NCI-H446 treated with DMSO at 0.1 percent for 48 hours (cell line): ENCODE data around the gene COL27A1.

Experiments used
- DNase-seq: peaks from one replicate; lab custom pipeline; 2025; lab: John Stamatoyannopoulos, UW

The COL27A1 gene

GRCh38 chr9:114227288-114228015 lies 72.1 kb downstream of the COL27A1 start:
- no peak for DNase-seq

GRCh38 chr9:114228016-114228808 lies 72.9 kb downstream of the COL27A1 start:
- DNase-seq, result no peak

DNA sequence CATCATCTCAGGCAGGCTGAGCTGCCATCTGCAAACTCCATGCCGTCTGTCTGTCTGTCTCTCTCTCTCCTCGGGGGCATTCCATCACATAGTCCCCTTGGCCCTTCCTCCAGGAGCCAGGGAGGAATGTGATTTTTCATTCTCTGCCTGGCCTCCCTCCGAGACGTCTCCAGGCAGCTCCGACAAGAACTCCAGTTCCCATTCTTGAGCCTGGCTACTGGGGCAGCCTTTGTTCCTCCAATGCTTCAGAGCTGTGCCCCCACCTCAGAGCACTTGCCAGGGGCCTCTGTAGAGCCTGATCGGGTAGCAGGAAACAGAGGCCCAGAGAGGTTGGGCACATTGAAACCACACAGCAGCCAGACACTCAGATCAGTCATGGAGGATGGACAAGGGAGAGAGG lies 74.0 kb downstream of the COL27A1 start:
- DNase-seq, result no peak

GRCh38 chr9:114230068-114230467 lies 74.7 kb downstream of the COL27A1 start:
- no peak for DNase-seq

DNA sequence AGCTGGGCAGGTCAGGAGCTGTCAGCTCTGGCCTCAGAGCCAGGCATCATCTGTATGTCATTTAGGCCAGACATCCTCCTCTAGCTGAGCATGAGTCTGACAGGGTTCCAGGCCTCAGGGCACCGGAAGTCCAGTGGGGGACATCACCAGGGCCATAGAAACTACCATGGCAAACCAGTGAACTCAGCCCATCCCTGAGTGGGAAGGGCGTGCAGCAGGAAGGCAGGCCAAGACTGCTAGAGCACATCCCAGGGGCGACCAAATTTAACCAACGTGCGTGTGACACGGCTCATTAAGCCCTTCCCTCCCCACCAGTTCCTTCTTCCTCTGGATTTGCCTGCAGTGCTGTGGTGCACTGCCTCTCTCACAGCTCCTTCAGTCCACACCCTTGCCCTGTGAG lies 75.9 kb downstream of the COL27A1 start:
- DNase-seq, result no peak

DNA sequence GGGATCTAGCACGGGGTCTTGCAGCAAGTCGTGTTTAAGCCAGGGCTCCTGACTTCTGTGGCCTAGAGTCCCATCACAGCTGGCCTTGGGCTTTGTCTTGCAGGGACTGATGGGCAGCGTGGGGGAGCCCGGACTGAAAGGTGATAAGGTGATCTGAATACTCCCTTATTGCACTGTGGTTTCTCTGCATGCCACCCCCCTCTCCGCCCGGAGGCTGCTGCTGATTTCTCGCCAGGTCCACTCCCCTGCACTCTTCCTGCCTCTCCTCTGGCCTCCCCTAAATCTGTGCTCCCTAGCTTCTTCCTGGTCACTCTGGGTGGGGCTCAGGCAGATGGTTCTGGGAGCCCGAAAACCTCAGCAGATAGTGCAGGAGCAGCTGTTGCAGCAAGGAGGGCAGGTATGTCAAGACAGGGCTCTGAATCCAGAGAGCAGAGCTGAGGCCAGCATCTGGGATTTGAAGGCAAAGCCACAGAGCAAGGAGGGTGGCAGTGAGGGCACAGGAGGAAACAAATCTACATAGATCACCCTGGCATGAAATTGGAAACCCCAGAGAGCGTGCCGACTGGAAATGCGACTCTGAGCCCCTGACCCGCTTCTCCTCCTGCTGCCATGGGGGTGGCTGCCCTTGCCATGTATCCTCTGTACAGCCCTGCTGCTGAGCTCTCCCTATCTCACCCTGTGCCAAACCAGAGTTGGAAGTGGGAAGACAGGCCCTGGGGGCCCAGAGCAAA lies 76.5 kb downstream of the COL27A1 start:
- no peak for DNase-seq

GRCh38 chr9:114233491-114234185 lies 78.3 kb downstream of the COL27A1 start:
- DNase-seq, result no peak

GRCh38 chr9:114235033-114235661 lies 79.8 kb downstream of the COL27A1 start:
- DNase-seq, result no peak

DNA sequence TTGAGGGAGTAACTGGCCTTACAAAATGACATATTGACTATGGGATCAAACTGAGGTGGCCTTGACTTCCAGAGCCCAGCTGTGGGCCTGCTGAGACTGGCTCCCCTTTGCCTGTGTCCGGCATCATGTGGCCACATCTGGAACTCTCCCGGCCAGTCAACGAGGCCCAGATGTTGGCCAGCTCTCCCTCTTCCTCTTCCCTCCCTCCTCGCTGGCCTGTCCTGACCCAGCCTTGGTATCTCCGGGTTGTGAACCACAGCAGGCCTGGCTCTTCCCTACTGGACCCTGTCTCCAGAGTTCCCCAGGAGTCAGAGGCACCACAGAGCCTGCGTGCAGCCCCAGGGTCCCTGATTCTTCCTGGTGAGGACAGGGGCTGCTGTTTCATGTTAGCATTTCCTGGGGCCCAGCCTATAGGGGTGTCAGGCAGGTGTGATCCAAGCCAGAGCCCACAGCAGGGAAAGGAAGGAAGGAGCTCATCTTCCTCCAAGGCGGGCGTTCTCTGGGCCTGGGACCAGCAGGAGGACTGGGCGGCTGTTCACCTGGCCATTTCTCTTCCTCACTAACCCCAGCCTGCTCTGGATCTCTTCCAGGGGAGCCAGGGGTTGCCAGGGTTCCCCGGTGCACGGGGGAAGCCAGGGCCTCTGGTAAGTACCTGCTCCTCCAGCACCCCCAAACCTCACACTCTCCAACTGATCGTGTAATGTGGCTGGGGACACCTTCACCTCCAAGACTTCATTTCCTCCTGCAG lies 81.2 kb downstream of the COL27A1 start:
- no peak for DNase-seq

DNA sequence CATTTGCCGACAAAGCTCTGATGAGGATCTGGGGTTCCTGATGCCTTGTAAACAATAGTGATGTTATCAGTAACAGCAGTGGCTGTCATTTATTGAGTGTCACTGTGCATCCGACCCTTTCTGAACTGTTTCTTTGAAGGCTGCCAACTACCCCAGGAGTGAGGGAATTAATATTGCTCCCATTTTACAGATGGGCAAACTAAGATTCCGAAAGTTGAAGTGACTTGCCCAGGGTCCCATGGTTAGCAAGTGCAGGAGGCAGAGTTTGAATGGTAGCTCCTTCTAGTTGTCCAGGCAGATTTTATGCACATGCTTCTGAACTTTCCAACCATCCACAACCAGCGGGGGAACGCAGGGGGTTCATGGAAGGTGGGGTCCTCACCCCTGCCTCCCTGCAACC lies 81.9 kb downstream of the COL27A1 start:
- no peak for DNase-seq

- DNase-seq, result no peak
Observed at GRCh38 chr9:114237781-114238180, 82.4 kb downstream of the COL27A1 start.

DNA sequence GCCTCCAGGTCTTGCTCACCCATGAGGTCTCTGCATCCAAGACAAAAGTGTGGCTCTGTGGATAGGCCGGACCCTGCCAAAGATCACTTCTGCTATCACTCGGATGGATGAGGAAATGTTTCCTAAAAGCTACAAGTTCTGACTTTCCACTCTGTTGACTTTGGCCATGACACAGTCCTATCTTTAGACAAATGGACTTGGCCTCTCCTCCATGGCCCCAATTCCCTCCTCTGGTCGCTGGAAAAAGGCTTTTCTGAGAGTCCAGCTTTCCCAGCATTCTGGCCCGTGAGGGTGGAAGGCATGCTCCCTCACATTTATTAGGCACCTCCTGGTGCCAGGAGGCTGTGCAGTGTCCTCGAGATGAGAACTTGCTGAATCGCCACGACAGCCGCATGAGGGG lies 83.1 kb downstream of the COL27A1 start:
- no peak for DNase-seq

DNA sequence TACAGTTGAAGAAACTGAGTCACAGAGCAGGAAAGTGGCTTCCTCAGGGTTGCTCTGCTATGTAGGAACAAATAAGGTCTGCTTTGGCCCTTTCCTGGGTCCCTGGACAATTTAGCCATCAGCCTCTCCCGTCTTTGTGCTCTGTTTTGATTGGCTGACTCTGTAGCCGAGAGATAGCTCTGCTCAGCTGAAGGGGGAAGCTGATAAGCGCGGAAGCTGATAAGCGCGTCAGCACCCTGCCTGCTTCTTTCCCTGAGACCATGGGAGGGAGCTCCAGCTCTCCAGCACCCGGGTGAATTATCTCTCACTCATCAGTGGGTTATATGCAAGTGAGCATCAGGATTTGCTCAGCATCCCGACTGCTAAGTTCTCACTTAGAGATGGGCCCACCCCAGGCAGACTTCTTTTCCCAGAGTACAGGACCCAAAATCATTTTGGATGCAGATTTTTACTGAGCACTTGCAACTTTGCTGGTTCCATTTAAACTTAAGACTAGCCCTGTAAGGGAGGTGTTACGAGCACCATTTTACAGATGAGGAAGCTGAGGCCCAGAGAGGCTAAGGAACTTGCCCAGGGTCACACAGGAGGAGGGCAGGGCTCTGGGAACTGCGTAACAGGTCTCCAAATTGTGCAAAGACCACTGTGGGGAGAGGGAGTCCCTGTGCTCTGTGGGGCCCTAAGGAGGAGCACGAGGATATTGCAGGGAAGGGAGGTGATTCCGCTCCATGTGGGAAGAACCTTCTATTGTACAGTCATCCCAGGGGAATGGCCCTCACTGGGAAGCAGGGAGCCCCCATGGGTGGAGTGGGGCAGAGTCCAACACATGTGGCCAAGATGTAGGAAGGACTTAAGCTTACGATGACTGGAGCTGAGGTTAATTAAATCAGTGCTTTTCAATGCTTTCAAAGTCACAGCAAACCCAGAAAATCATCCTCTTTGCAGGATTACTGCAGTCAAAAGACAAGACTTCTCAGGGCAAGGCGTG lies 83.8 kb downstream of the COL27A1 start:
- DNase-seq, result no peak

GRCh38 chr9:114240216-114240615 lies 84.9 kb downstream of the COL27A1 start:
- DNase-seq, result no peak

GRCh38 chr9:114240647-114241558 lies 85.6 kb downstream of the COL27A1 start:
- DNase-seq, result no peak

- no peak for DNase-seq
Observed at GRCh38 chr9:114242837-114243236, 87.5 kb downstream of the COL27A1 start.

DNA sequence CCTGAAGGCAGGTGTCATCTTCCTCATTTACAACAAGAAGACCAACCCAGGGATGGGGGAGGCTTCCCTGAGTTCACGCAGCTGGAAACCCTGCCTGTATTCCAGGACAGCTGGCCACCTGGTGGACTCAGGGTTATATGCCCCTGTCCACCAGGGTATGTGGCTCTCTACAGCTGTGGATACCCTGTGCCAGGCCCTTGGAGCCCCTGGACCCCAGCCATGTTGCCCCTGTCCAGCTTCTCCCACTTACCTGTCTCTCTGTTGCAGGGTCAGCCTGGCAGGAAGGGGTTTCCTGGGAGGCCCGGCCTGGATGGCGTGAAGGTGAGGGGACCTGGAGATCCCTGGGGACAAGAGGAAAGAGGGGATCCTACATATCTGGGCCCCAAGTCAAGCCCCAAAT lies 87.9 kb downstream of the COL27A1 start:
- no peak for DNase-seq

DNA sequence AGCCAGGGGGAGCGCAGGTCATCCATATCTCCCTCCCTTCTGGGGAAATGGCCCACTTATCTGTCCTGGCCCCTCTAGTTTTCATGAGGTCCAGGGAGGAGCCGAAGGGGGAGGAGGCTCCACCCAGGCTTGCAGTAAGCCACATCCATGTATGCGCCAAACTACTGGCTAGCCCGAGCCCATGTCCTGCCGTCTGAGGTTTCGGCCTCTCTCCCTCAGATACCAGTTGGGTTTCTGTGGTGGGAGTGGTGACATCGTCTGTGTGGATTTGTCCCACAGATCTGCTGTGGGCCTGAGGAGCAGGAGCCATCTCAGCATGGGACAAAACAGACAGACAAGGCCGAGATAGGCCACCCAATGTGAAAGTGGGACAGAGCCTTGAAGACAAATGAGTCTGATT lies 89.2 kb downstream of the COL27A1 start:
- DNase-seq, result no peak

DNA sequence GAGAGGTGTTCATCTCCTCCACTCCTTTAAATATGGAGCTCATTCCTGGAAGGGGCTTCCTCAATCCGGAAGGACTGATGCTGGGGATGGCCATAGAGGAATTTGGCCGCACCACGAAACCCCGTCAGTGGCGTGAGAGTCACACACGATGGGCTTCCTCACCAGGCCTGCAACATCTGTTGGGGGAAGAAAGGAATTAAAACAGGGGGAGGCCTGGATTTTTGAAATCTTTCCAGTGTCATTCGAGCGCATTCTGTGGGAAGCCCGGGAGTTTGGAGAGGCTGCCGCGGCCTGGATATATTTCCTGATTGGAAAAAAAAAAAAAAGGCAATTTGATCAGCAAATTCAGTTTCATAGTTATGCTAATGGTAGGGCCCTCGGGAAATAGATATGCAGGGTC lies 91.2 kb downstream of the COL27A1 start:
- DNase-seq, result no peak
